ENCODE data around the gene TMEM25.
"Not testable (repeated sequence)": the region's sequence is repeated elsewhere in the genome, so short reads cannot be mapped to it uniquely, and the experiment has no call there.

The TMEM25 gene

DNA sequence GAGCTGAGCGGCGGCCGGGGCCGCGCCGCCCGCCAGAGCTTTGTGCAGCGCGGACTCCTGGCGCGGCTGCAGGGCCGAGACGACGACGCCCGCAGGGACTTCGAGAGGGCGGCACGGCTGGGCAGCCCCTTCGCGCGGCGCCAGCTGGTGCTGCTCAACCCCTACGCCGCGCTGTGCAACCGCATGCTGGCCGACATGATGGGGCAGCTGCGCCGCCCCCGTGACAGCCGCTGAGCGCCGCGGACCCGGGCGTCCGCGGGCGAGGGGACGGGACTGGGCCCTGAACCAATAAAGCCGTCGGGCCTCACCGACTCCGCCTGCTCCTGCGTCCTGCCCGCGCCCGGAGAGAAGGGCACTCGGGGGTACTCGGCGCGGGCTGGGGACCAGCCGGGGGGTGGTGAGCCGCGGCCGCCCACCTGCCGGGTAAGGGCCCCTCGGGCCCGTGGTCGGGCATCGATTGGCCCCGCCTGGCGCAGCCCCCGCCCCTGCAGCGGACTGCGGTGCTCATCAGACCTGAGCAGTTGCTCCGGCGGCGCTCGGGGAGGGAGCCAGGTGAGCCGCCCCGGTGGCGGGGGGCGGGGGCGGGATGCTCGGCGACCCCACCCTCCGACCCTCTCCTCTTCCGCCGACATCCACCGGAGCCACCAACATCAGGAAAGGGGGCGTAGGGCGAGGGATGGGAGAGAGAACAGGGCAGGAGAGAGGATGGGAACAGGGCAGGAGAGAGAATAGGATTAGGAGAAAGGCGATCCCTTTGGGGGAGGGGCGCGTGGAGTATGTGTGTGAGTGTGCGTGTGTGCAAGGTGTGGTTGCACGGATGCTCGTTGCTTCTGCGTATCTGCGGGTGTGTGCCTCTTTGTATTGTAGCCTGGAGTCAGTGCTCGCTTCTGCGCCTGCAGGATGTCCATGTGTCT is at the start of gene TMEM25:
Gene TMEM25, plus strand, starts transcription at position 510 of the 914 bp plus-strand sequence. CDS start 610 bp downstream, outside the sequence.
- peak; percentile 78 for DNase-seq

DNA sequence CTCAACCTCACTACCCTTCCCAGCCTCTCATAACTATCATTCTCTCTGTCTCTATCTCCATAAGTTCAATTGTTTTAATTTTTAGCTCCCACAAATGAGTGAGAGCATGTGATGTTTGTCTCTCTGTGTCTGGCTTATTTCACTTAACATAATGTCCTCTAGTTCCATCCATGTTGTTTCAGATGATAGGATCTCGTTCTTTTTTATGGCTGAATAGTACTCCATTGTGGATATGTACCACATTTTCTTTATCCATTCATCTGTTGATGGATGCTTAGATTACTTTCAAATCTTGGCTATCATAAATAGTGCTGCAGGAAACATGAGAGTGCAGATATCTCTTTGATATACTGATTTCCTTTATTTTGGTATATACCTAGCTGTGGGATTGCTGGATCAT is 49.8 kb upstream of the TMEM25 start:
- not testable (repeated sequence) for DNase-seq

DNA sequence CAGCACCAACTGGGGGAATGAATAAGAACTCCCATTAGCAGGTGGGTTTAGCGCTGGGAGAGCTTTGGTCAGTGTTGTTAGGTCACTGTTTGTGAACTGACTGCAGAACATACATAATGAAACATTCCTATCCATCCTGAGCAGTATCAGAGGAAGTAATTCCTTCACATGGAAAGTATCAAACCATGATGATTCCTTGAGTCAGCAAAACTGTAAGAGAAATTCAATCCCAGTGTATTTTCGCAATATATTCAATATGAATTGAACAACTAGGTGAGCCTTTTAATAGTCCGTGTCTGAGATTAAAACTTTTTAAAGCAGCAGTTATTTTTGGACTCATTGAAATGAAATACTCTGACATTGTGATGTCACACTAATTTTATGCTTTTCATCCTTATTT is 46.6 kb upstream of the TMEM25 start:
- DNase-seq: no peak

DNA sequence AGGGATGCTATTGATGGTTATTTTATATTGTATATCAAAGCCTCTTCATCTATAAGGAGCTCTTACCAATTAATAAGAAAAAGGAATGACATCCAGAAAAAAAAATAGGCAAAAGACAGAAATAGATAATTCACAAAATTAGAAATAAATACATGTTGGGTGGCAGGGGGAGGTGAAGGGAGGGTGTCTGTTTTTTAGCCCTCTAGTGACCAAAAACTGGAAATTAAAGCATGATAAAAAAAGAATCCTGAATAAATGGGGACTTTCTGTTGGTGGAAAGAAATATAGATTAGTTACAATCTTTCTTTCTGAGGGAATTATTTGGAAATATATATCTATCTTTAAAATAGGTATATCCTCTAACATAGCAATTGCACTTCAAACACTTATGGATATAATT is 45.7 kb upstream of the TMEM25 start:
- DNase-seq: peak; percentile 22

DNA sequence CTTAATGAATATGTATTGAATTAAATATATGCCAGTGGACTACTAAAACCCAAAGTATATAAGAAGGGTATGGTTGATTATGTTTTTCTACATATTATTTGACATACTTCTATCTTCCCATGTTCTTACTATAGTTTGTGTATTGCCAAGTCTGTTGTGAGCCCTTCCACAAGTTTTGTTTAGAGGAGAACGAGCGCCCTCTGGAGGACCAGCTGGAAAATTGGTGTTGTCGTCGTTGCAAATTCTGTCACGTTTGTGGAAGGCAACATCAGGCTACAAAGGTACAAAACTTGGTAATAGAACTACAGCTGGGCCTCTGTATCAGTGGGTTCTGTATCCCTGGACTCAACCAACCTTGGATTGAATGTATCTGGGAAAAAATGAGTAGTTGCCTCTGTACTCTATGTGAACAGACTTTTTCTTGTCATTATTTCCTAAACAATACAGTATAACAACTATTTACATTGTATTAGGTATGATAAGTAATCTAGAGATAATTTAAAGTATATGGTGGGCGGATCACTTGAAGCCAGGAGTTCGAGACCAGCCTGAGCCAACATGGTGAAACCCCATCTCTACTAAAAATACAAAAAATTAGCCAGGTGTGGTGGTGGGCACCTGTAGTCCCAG is 42.4 kb upstream of the TMEM25 start:
- DNase-seq: peak; percentile 90

DNA sequence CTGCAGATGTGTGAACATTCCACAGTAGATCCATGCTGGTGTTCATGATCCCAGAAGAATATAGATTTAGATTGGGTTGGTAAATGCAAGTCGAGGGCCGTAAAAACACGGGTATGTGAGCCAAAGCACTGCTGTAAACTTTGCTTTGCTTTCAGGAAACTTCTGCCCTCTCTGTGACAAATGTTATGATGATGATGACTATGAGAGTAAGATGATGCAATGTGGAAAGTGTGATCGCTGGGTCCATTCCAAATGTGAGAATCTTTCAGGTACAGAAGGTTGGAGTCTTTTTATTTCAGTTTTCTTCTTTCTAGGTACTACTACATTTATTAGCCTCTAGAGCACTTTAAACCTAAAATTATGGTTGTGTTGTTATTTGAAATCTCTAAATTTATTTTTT is 40.0 kb upstream of the TMEM25 start:
- no peak for DNase-seq

DNA sequence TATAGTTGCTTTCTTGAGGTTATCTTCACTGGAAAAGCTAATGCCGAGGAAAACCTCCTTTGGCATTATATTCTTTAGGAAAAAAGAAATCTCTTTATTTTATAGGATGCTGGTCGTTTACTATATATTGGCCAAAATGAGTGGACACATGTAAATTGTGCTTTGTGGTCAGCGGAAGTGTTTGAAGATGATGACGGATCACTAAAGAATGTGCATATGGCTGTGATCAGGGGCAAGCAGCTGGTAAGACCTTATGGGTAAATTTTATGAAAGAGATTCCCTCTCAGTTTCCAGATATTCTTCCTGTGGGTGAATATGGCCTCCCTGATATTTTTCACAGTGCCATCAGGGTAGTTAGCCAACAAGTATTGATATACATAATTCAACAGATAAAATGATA is 33.2 kb upstream of the TMEM25 start:
- DNase-seq: no peak

DNA sequence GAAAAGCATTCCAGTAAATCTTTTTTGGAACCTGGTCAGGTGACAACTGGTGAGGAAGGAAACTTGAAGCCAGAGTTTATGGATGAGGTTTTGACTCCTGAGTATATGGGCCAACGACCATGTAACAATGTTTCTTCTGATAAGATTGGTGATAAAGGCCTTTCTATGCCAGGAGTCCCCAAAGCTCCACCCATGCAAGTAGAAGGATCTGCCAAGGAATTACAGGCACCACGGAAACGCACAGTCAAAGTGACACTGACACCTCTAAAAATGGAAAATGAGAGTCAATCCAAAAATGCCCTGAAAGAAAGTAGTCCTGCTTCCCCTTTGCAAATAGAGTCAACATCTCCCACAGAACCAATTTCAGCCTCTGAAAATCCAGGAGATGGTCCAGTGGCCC is 27.8 kb upstream of the TMEM25 start:
- DNase-seq: no peak

DNA sequence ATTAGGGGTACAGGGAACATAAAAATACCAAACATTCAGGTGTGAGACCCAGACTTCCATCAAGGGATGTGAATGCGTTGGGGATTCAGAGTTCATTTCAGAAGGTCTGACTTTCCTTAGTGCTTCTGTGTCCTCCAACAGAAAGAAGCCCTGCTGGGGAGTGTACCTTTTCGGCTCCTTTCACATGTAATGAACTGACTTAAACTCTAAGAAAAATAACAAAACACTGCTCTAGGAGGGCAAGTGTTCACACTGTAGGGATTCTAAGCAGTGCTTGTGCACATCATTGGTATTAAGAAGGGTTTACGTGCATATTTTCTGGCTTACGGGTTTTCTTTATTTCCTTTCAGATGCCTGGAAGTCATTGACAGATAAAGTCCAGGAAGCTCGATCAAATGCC is 19.4 kb upstream of the TMEM25 start:
- no peak for DNase-seq

DNA sequence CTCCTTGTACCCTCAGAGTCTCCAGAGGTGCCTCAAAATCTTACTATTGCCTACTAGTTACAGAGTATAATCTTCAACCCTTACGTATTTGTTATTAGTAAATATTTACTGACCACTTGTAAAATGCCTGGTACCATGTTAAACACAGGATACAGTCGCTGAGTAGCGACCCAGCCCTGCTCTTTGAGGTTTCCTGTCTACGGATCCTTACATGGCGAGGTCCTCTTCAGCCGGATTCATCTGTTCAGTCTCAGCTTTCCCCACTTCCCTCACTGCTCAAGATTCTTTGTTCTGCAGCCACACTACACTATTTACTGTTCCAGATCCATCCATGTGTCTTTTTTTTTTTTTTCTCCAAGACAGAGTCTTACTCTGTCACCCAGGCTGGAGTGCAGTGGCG is 16.9 kb upstream of the TMEM25 start:
- DNase-seq: no peak

DNA sequence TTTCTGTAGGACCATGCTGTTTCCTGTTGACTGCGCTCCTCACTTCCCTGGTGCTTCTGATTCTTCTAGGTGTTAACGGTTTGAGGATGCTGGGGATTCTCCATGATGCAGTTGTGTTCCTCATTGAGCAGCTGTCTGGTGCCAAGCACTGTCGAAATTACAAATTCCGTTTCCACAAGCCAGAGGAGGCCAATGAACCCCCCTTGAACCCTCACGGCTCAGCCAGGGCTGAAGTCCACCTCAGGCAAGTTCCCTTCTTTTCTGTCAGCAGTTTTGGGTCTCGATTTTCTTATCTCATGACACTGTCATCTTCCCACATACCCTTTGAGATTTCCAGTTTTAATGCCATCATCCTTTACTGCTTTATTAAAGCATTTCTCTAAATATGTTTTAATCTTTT is 11.4 kb upstream of the TMEM25 start:
- DNase-seq: no peak

DNA sequence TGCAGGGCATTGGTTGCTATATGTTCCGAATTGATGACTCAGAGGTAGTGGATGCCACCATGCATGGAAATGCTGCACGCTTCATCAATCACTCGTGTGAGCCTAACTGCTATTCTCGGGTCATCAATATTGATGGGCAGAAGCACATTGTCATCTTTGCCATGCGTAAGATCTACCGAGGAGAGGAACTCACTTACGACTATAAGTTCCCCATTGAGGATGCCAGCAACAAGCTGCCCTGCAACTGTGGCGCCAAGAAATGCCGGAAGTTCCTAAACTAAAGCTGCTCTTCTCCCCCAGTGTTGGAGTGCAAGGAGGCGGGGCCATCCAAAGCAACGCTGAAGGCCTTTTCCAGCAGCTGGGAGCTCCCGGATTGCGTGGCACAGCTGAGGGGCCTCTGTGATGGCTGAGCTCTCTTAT is 9.1 kb upstream of the TMEM25 start:
- no peak for DNase-seq

DNA sequence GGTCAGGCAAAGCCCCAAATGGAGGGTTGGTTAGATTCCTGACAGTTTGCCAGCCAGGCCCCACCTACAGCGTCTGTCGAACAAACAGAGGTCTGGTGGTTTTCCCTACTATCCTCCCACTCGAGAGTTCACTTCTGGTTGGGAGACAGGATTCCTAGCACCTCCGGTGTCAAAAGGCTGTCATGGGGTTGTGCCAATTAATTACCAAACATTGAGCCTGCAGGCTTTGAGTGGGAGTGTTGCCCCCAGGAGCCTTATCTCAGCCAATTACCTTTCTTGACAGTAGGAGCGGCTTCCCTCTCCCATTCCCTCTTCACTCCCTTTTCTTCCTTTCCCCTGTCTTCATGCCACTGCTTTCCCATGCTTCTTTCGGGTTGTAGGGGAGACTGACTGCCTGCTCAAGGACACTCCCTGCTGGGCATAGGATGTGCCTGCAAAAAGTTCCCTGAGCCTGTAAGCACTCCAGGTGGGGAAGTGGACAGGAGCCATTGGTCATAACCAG is 8.4 kb upstream of the TMEM25 start:
- DNase-seq: peak; percentile 27

DNA sequence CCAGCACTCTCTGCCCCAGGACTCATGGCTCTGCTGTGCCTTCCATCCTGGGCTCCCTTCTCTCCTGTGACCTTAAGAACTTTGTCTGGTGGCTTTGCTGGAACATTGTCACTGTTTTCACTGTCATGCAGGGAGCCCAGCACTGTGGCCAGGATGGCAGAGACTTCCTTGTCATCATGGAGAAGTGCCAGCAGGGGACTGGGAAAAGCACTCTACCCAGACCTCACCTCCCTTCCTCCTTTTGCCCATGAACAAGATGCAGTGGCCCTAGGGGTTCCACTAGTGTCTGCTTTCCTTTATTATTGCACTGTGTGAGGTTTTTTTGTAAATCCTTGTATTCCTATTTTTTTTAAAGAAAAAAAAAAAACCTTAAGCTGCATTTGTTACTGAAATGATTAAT is 6.6 kb upstream of the TMEM25 start:
- DNase-seq: no peak

DNA sequence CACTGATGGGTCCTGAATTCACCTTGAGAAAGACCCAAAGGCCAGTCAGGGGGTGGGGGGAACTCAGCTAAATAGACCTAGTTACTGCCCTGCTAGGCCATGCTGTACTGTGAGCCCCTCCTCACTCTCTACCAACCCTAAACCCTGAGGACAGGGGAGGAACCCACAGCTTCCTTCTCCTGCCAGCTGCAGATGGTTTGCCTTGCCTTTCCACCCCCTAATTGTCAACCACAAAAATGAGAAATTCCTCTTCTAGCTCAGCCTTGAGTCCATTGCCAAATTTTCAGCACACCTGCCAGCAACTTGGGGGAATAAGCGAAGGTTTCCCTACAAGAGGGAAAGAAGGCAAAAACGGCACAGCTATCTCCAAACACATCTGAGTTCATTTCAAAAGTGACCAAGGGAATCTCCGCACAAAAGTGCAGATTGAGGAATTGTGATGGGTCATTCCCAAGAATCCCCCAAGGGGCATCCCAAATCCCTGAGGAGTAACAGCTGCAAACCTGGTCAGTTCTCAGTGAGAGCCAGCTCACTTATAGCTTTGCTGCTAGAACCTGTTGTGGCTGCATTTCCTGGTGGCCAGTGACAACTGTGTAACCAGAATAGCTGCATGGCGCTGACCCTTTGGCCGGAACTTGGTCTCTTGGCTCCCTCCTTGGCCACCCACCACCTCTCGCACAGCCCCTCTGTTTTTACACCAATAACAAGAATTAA is 6.1 kb upstream of the TMEM25 start:
- no peak for DNase-seq

DNA sequence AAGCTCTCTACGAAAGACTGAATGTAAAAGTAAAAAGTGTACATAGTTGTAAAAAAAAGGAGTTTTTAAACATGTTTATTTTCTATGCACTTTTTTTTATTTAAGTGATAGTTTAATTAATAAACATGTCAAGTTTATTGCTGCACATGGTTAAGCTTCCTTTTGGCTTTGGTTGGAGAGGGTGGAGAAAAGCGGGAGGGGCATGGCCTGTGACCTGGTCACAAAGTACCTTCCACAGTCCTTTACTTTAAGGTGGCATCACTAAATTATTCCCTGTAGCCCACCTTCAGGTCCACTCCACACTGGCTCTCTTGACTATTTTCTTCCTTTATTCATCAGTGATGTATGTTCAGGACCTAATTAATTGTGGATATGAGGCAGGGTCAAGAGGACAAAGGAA is 4.3 kb upstream of the TMEM25 start:
- no peak for DNase-seq

DNA sequence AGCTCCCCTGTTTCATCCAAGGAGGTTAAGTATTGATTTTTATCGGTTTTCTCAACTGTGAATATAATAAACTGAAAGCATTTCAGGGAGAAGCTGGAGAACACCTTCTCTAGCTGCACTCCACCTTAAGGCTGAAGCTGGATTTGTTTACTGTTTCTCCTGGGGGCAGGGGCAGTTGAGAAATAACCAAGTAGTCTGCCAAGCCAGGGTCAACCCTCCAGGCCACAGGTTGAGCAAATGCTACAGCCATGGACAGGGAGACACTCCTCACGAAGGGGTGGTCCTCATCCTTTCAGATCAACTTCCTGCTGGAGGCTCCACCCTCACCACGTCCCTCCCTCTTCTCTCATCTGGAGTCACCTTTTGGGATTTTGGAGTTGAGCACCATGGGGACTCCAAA is 3.9 kb upstream of the TMEM25 start, which contains the start of gene TTC36:
Gene TTC36, plus strand, starts transcription at position 366 of the 400 bp plus-strand sequence. Its CDS starts 21 bp downstream, at position 387.
- no peak for DNase-seq

DNA sequence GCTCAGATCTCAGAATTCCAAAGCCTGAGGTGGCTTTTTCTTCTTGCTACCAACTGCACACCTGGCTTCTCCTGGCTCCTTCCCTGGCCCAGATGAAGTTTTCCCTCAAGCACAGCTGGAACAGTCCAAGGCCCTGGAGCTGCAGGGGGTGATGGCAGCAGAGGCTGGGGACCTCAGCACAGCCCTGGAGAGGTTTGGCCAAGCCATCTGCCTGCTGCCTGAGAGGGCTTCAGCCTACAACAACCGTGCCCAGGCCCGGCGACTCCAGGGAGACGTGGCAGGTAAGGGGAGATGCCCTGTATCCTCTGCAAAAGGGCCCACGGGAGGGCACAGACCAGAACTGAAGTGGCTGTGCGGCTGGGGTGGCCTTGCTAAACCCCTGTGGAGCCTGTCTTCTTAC is 2.5 kb upstream of the TMEM25 start:
- DNase-seq: no peak

DNA sequence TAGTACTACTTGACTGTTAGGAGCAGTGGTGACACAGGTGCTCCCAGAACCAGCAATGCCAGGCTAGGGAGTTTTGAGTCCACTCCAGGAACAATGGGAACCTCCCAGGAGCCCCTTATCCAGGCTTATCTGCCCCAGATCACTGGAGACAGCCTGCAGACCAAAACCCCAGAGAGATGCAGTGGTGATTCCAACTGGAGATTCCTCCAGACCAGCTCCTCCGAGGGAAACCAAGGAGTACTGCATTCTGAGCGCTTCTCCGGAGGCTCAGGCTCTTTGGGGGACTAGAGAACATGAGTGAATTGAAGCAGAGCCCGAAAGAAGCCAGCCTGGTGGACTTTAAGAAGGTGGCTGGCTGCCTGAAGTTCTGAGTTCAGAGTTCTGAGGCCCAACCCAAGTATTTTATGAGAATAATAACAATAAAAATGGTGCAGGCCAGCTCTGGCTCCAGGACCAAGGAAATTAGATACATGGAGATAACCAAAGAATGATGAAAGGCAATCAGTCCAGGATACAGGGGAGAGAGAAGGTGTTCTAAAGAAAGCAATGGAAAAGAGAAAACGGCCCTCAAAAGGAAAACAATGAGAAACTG is 1.3 kb upstream of the TMEM25 start:
- DNase-seq: no peak

DNA sequence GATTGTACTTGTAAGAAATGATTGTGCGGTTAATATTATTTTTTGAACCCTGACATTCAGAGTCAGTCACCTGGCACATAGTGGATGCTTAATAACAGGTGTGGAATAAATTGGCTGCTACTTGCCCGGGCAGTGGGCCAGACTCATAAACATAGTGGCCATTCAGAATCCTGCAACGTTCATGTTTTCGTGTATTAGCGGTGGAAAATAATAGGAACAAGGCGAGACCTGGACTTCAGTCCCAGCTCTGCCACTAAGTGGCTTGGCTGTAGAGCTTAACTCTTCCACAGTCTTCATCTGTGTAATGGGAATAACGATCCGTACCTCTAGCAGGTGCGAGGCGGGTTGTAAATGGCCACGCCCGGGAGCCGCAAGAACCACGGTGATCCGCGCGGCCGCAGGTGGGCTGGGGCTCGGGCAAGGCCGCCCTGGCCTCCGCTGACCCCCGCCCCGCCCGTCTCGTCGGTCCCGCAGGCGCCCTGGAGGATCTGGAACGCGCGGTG is 761 bp upstream of the TMEM25 start:
- DNase-seq: peak; percentile 39

DNA sequence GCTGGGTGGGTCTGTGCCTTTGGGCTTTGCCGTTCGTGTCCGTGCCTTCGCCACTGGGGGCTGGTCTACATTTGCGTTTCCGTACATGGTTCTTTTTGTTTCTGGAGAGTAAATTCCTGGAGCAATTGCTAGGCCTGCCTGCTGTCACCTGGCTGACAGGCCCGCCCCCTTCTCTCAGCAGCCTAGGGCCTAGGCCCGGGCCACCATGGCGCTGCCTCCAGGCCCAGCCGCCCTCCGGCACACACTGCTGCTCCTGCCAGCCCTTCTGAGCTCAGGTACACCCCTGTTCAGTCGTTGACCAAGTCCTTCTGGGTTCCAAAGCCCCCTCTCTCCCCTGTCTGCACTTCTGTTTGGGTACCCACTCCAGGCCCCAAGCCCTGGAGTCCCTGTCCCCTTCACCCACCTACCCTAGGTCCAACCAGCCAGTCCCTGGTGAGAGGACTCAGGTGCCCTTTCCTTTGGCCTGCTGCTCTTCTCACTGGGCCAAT is 649 bp downstream of the TMEM25 start:
- no peak for DNase-seq

DNA sequence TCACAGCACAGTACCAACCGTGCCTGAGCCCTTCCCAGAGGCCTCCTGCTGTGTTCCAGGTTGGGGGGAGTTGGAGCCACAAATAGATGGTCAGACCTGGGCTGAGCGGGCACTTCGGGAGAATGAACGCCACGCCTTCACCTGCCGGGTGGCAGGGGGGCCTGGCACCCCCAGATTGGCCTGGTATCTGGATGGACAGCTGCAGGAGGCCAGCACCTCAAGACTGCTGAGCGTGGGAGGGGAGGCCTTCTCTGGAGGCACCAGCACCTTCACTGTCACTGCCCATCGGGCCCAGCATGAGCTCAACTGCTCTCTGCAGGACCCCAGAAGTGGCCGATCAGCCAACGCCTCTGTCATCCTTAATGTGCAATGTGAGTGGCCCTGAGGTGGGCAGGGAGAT is 1.1 kb downstream of the TMEM25 start:
- no peak for DNase-seq

Data from OCI-M1 (cell line).